WERI-Rb-1 (cell line): ENCODE measurements around the gene MSL3.

Experiments
- DNase-seq: peaks from one replicate; pipeline ENCODE4 v3.0.0-alpha.2; 2020
- H3K27ac ChIP-seq: fragments of 250-450 bp; sonication (Bioruptor Pico); 2 replicates; pipeline ENCODE4 v1.5.1; 2020; ENCODE audit warnings: mild to moderate bottlenecking, moderate library complexity
- H3K27me3 ChIP-seq: fragments of 250-450 bp; sonication (Bioruptor Pico); 2 replicates; pipeline ENCODE4 v1.5.1; 2021; ENCODE audit warnings: mild to moderate bottlenecking, low read depth, moderate library complexity; ENCODE audit not compliant: insufficient read depth, severe bottlenecking
- H3K36me3 ChIP-seq: fragments of 250-450 bp; sonication (Bioruptor Pico); 2 replicates; pipeline ENCODE4 v1.5.1; 2020; ENCODE audit warnings: mild to moderate bottlenecking, moderate library complexity
- H3K4me3 ChIP-seq: 2 replicates; pipeline ENCODE4 v1.5.1; 2011; ENCODE audit warnings: low read depth, mild to moderate bottlenecking, control low read depth, low read length
- H3K9me3 ChIP-seq: fragments of 250-450 bp; sonication (Bioruptor Pico); 2 replicates; pipeline ENCODE4 v1.5.1; 2021; ENCODE audit warnings: mild to moderate bottlenecking, moderate library complexity; ENCODE audit not compliant: severe bottlenecking
- CTCF ChIP-seq: IDR thresholded peaks from 2 replicates; pipeline ENCODE4 v1.5.1; 2011; ENCODE audit warnings: low read depth, mild to moderate bottlenecking, control low read depth, inconsistent platforms, low read length

Gene MSL3

GRCh38 chrX:11733614-11734013, 24.4 kb upstream of the MSL3 start:
- H3K36me3 ChIP-seq, result no peaks in the 10 kb centered on the region
- DNase-seq, result no peak
- no peak overlapping the region for H3K27ac ChIP-seq
- H3K4me3 ChIP-seq, result no peak overlapping the region
- no peaks in the 10 kb centered on the region for H3K9me3 ChIP-seq
- TF ChIP-seq CTCF, result no peak
- H3K27me3 ChIP-seq, result peaks cover 29% of the 10 kb centered on the region

GRCh38 chrX:11739776-11740175, 18.3 kb upstream of the MSL3 start:
- Histone ChIP-seq H3K9me3 (no peaks in the 10 kb centered on the region), H3K27ac (no peak overlapping the region), H3K4me3 (no peak overlapping the region), H3K36me3 (no peaks in the 10 kb centered on the region), H3K27me3 (peaks cover 31% of the 10 kb centered on the region)
- TF ChIP-seq CTCF, result no peak
- no peak for DNase-seq

- no peaks in the 10 kb centered on the region for H3K9me3 ChIP-seq
- no peak for TF ChIP-seq CTCF
- H3K27me3 ChIP-seq, result peaks cover 30% of the 10 kb centered on the region
- no peak for DNase-seq
- H3K27ac ChIP-seq, result no peak overlapping the region
- H3K4me3 ChIP-seq, result no peak overlapping the region
- H3K36me3 ChIP-seq, result no peaks in the 10 kb centered on the region
Observed at GRCh38 chrX:11740794-11741193, 17.2 kb upstream of the MSL3 start.

- no peak for DNase-seq
- Histone ChIP-seq H3K4me3 (no peak overlapping the region), H3K27me3 (peaks cover 24% of the 10 kb centered on the region), H3K36me3 (no peaks in the 10 kb centered on the region), H3K9me3 (no peaks in the 10 kb centered on the region), H3K27ac (no peak overlapping the region)
- no peak for TF ChIP-seq CTCF
Observed at GRCh38 chrX:11741574-11741973, 16.5 kb upstream of the MSL3 start.

- Histone ChIP-seq H3K4me3 (no peak overlapping the region), H3K27me3 (peaks cover 11% of the 10 kb centered on the region), H3K27ac (no peak overlapping the region), H3K36me3 (no peaks in the 10 kb centered on the region), H3K9me3 (no peaks in the 10 kb centered on the region)
- no peak for TF ChIP-seq CTCF
- DNase-seq, result no peak
Observed at GRCh38 chrX:11745881-11746280, 12.2 kb upstream of the MSL3 start.

- no peaks in the 10 kb centered on the region for H3K9me3 ChIP-seq
- TF ChIP-seq CTCF, result no peak
- H3K36me3 ChIP-seq, result no peaks in the 10 kb centered on the region
- DNase-seq, result no peak
- no peak overlapping the region for H3K27ac ChIP-seq
- no peak overlapping the region for H3K4me3 ChIP-seq
- peaks cover 18% of the 10 kb centered on the region for H3K27me3 ChIP-seq
Observed at GRCh38 chrX:11750046-11750445, 8.0 kb upstream of the MSL3 start.
